SKM-1 (cell line): ENCODE results near the gene SRP14.
"Not testable (repeated sequence)": the region's sequence is repeated elsewhere in the genome, so short reads cannot be mapped to it uniquely, and the experiment has no call there.

ENCODE experiments used
- DNase-seq: peaks from one replicate; lab custom pipeline; 2025; ENCODE audit not compliant: unreplicated experiment; lab: John Stamatoyannopoulos, UW

The SRP14 gene

DNA sequence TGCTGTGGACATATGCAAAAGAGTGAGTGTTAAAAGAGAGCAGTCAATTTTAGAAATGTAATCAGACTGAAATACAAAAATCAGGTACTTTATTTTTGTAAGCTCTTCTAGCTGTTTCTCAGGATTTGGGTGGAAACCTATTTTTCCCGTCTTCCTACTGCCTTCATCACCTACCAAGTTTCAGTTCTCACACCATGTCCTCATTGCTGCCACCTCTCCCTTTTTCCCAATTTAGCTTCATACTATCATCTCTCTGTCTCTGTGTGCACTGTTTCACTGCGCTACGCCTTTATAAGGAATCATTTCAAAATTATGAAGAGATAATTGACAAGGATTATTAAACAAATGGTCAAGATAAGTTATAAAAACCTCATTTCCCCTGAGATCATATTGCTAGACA, 7.7 kb downstream of the SRP14 start:
- no peak for DNase-seq

- DNase-seq, result peak; percentile 58
Observed at GRCh38 chr15:40029979-40030893, 8.7 kb downstream of the SRP14 start.

DNA sequence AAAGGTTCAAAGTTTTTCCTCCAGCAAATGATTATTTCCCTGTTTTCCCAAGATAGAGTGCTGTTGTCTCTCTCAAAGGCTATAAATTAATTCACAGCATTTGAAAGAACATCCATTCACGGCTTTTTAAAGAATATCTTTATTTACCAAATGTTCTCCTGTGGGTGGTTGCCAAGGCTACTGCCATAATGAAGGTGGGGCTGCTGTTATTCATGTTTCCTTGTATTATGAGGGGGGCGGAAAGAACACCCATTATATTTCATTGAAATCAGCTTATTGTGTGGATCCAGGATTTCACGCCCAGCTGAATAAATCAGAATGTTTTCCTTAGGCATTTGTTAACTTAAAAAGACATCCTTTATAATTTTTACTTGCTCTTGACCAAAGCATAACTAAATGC, 10.1 kb downstream of the SRP14 start:
- no peak for DNase-seq

GRCh38 chr15:40028193-40028592, 10.8 kb downstream of the SRP14 start:
- DNase-seq, result no peak

DNA sequence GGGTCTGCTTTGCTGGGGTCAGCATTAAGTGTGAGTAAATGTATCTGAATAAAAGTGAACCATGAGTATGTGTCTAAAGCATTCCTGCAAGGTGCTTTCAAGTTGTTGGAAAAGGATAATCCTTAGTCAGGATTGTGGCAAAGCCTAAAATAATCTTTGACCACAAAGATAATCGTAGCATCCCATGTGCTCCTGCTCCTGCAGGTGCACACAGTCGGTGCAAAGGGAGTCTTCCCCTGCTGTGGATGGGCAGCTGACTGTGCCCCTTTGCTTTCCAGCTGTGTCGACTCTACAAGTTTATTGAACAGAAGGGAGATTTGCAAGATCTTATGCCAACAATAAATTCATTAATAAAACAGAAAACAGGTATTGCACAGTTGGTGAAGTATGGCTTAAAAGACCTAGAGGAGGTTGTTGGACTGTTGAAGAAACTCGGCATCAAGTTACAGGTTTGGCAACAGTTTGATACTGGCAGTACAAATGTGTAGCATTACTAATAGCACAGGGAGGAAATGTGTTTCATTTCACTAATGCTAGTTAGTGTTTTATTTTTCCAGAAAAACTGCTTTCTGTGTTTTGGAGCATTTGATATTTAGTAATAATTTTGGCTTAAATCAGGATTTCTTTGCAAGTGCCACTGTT, 22.6 kb downstream of the SRP14 start:
- DNase-seq, result no peak

DNA sequence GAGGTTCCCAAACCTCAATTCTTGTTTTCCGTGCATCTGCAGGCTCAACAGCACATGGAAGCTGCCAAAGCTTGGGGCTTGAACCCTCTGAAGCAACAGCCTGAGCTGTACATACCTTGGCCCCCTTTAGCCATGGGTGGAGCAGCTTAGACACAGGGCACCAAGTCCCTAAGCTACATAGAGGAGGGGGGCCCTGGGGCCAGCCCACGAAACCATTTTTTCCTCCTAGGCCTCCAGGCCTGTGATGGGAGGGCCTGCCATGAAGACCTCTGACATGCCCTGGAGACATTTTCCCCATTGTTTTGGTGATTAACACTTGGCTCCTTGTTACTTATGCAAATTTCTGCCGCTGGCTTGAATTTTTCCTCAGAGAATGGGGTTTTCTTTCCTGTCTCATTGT, 24.6 kb downstream of the SRP14 start:
- no peak for DNase-seq

GRCh38 chr15:40013372-40013771, 25.6 kb downstream of the SRP14 start:
- DNase-seq, result not testable (repeated sequence)

- no peak for DNase-seq
Observed at GRCh38 chr15:40011303-40011702, 27.7 kb downstream of the SRP14 start.

DNA sequence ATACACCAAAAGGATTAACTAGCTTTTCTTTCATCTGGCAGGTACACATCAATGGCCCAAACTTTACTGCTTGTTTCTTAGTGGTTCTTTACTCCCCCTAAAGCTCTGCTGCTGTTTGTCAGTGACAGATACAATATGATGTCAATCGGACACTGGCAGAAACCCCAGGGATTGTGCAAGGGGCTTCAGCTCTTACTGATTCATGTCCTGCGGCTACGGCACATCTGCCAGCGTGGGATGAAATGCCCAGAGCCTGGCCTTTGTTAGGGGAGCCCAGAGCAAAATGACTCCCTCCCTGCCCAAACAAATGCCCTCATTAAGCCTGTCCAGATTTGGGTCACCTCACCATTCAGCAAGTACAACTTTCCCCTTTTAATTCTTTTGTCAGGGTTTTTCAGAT, 28.3 kb downstream of the SRP14 start:
- DNase-seq, result no peak

- no peak for DNase-seq
Observed at GRCh38 chr15:40008061-40008765, 30.8 kb downstream of the SRP14 start.

DNA sequence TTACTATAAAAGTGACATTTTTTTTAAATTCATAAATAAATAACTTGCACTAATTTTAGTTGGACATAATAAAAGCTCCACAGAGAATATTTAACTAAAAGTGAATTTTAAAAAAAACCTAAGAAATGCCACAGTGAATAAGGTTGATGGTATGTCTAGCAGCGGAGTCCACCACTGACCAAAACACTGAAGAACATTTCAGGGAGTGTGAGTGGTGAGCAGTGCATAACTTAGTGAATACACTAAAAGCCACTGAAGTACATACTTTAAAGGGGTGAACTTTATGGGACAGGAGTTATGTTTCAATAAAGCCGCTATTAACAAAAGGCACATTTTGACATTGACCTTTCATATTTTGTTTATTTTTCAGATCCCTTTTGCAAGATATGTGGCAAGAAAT, 32.3 kb downstream of the SRP14 start:
- no peak for DNase-seq

- DNase-seq, result no peak
Observed at GRCh38 chr15:40006003-40006402, 33.0 kb downstream of the SRP14 start.

DNA sequence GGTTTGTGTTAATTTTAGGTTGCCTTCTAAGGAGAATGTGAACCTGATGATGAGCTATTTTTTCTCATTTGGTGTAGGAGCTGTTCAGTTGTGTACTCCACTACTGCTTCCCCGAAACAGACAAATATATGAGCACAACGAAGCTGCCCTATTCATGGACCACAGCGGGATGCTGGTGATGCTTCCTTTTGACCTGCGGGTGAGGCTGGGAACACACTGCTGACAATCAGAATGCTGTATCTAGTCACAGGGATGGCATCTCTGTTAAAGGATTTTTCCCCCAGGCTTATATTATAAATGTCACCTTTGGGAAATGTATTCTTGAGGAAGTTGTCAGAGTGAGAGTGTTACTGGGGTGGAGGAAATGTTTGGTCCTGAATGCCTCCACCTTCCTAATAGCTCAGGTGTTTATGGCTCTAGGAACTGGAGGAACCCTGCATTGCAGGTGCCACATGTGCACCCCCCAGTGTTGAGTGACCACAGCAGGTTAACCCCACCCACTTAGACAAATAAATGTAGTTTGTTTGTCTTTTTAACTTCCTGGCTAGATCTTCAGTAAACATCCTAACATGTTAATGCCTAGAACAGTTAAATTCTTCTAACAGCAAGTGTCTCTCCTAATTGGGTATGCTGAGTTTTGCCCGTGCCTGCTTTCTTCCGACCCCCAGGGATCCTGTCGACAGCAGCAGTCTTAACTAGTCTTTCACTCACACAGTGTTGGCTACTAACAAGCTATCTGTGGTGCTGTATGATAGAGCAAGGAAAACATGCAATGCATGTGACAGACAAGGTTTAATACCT, 35.7 kb downstream of the SRP14 start:
- DNase-seq, result no peak

DNA sequence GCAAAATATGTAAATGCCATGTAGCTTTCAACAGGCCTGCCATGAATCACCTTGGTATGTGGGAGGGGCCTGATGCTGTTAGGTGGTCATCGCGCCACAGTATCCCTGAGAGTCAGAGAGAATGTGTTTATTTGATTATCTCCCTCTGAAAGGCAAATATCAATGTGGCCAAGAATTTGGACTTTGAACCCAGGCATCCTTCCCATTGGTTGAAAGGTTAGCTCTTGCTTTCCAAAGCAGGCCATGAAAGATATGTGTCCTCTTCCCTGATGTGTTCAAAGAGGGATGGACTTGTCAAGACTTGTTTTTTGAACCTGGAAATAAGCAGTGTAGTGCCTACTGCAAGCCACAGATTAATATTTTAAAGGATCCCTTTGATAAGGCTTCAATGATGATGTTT, 36.7 kb downstream of the SRP14 start:
- DNase-seq, result no peak

DNA sequence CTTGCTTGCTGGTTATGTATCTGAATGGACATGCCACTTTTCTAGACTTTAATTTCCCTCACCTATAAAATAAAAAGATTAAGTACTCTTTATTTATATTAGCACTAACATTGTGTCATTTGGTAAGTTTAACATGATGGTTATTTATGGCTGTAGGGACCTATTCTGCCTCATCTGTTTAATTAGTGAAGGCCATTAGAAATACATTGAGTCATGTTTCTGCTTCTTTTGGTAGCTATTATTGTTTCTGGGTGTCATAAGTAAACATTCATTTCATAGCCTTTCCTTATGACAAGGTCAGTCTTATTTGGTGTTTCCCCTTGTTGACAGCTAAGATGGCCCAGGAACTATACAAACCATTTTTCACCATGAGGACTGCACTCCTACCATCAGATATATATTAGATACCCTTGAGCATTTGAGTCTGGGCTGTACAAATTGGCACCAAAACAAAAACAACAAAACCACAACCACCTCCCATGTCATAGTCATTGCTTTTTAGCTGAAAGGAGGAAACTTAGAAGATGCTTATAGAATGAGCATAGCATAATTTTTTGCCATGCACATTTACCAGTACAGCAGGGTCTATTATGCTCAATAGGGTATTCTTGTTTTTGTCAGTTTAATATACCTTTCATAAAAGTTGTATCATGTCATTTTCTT, 39.3 kb downstream of the SRP14 start:
- DNase-seq, result no peak

GRCh38 chr15:39998511-39999077, 40.4 kb downstream of the SRP14 start:
- no peak for DNase-seq

DNA sequence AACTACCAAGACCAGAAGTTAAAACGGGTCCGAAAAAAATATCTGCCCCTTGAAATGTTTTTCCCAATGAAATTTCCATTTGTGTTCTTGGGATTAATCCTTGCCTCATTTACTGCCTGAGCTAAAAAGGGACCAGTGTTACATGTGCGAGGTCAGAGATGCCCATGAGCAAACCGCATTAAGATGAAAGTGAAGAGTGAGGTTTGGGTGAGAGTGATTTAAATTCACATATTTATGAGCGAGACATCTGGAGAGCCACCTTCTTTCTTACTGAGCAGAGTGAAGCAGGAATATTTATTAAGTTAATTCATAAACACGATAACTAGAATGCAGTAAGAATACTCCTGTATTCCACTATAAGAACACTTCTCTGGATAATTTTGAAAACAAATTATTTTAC, 41.3 kb downstream of the SRP14 start:
- DNase-seq, result no peak

DNA sequence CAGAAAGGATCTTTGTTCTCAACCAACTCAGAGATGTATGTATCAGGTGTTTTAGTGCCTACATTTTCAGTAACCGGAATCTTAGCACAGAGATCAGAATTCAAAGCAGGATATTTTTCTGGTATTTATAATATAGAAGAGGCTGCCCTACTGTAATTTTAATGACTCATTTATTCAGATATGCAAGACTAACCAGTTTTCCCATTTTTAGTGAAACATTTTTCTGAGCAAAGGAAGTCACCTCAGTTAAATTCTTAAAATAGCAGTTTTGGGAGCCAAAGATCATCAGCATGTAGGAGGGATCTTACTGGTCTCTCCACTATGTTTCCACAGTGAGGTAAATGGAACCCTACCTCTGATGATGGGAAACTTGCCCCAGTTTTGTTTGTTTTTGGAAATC, 42.0 kb downstream of the SRP14 start:
- DNase-seq, result no peak

DNA sequence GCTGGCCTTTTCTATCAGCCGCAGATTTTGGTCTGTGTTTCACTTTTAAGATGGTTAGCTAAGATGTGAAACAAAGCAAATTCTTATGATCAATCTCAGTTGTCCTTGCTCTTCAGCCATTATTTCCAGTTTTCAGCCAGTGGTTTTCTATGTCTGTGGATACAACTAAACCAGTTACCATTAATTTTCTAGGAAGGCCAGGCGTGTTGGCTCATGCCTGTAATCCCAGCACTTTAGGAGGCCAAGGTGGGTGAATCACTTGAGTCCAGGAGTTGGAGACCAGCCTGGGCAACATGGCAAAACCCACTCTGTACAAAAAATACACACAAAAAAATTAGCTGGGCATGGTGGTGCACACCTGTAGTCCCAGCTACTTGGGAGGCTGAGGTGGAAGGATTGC, 42.8 kb downstream of the SRP14 start:
- DNase-seq, result not testable (repeated sequence)

GRCh38 chr15:39992953-39993352, 46.0 kb downstream of the SRP14 start:
- not testable (repeated sequence) for DNase-seq
